SW 1271 (cell line): ENCODE data around the gene HPN.
"Not testable (repeated sequence)": the region's sequence is repeated elsewhere in the genome, so short reads cannot be mapped to it uniquely, and the experiment has no call there.

ENCODE experiments used
- DNase-seq, 2 experiments: peaks; one replicate each; lab custom pipeline; 2025; lab: John Stamatoyannopoulos, UW

The HPN gene

GRCh38 chr19:35009424-35010415, 31.8 kb upstream of the HPN start:
- DNase-seq, result no peak

- DNase-seq, result no peak
These were observed 30.3 kb upstream of the HPN start for GRCh38 chr19:35011091-35011689.

GRCh38 chr19:35011737-35012682, 29.5 kb upstream of the HPN start:
- no peak for DNase-seq

GRCh38 chr19:35013041-35013819, 28.3 kb upstream of the HPN start:
- no peak for DNase-seq

GRCh38 chr19:35013820-35014754, 27.4 kb upstream of the HPN start:
- DNase-seq, result no peak

GRCh38 chr19:35014774-35015173, 26.7 kb upstream of the HPN start:
- not testable (repeated sequence) for DNase-seq

GRCh38 chr19:35015270-35015953, 26.1 kb upstream of the HPN start:
- no peak for DNase-seq

- DNase-seq, result no peak
These were observed 25.6 kb upstream of the HPN start for GRCh38 chr19:35015954-35016351.

GRCh38 chr19:35017507-35017906, 24.0 kb upstream of the HPN start:
- DNase-seq, result no peak

- no peak for DNase-seq
These were observed 23.1 kb upstream of the HPN start for GRCh38 chr19:35018379-35018778.

GRCh38 chr19:35019144-35019543, 22.4 kb upstream of the HPN start:
- DNase-seq, result no peak

- DNase-seq, result no peak
These were observed 20.5 kb upstream of the HPN start for GRCh38 chr19:35021016-35021415.

GRCh38 chr19:35021596-35021995, 19.9 kb upstream of the HPN start:
- no peak for DNase-seq

GRCh38 chr19:35022460-35022859, 19.1 kb upstream of the HPN start:
- no peak for DNase-seq

GRCh38 chr19:35023428-35023827, 18.1 kb upstream of the HPN start:
- no peak for DNase-seq

GRCh38 chr19:35024095-35024494, 17.4 kb upstream of the HPN start:
- DNase-seq, result no peak

- no peak for DNase-seq
These were observed 15.6 kb upstream of the HPN start for GRCh38 chr19:35025969-35026368.

- DNase-seq, result no peak
These were observed 15.1 kb upstream of the HPN start for GRCh38 chr19:35026418-35026817.

- no peak for DNase-seq
These were observed 14.5 kb upstream of the HPN start for GRCh38 chr19:35027009-35027408.
